Retinal pigment epithelial cell (primary cell): ENCODE results near the gene XYLB.

ENCODE experiments used
- DNase-seq: peaks from one replicate; pipeline ENCODE4 v3.0.0-alpha.2; 2010; ENCODE audit warnings: low read depth
- H3K4me3 ChIP-seq: 2 replicates; pipeline ENCODE4 v1.5.1; 2011; ENCODE audit warnings: mild to moderate bottlenecking, low read length, control low read depth, moderate library complexity
- TF ChIP-seq, protein P1 (sequence below): conservative IDR thresholded peaks from 2 replicates; pipeline ENCODE4 v1.5.1; 2011; ENCODE audit warnings: low read depth, low read length, control low read depth, inconsistent platforms

Gene XYLB

DNA sequence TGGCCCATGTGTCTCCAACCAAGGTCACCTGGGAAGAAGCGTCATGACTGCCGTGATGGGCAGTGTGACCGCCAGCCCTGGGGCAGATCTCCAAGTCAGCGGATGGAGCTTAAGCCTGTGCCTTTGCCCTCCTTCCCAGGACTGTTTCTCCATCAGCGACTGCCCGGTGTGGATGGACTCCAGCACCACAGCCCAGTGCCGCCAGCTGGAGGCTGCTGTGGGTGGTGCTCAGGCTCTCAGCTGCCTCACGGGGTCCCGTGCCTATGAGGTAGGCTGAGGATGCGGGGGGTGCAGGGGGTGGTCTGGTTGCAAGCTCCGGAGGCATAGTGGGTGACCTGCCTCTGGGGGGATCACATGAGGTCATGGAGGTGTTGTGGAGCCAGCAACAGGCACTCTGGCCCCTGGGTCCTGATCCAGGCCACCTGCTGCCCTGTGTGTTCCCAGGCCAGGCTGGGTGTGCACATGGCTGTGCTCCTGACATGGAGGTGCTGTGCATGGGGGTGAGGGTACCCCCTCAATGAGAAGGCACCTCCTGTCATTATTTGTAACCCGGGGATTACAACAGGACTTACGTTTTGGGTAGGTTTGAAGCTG lies 19.0 kb downstream of the XYLB start:
- no peak overlapping the region for H3K4me3 ChIP-seq
- no peak for DNase-seq
- TF ChIP-seq, protein P1, sequence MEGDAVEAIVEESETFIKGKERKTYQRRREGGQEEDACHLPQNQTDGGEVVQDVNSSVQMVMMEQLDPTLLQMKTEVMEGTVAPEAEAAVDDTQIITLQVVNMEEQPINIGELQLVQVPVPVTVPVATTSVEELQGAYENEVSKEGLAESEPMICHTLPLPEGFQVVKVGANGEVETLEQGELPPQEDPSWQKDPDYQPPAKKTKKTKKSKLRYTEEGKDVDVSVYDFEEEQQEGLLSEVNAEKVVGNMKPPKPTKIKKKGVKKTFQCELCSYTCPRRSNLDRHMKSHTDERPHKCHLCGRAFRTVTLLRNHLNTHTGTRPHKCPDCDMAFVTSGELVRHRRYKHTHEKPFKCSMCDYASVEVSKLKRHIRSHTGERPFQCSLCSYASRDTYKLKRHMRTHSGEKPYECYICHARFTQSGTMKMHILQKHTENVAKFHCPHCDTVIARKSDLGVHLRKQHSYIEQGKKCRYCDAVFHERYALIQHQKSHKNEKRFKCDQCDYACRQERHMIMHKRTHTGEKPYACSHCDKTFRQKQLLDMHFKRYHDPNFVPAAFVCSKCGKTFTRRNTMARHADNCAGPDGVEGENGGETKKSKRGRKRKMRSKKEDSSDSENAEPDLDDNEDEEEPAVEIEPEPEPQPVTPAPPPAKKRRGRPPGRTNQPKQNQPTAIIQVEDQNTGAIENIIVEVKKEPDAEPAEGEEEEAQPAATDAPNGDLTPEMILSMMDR = no peak

DNA sequence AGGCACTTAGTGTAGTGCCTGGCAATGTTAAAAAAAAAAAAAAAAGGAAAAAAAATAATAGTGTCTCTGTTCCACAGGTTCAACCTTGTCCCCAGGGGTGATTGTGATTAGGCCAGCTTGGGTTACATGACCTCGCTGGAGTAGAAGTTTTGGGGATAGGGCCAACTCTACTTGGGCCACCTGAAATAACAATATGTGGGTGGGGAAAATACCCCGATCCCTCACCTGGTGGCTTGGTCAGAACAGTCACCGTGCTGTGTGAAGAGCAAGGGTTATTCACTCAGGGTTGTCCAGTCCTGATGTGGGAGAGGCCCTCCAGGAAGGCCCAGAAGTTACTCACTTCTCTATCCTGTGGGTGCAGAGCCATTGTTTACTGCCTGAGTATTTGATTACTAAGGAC lies 19.5 kb downstream of the XYLB start:
- TF ChIP-seq, protein P1 = no peak
- DNase-seq = no peak
- H3K4me3 ChIP-seq = no peak overlapping the region

DNA sequence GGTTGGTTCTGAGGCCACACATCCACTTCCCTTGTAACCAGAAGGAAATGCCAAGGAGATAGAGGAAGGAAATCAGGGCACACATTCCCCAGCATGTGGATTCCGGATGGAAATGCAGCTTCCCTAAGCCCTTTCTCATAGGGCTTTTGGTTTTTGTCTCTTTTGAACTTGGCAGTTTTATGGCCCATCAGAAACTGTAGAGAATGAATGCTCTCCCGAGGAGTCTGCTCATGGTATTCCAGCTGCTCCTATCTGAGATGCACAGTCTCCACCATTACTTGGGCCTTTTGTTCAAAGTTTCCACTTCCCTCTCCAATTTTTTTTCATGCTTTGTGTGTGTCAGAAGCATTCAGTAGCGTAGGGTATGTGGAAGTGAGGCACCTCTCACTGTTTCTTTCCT lies 21.2 kb downstream of the XYLB start:
- no peak for DNase-seq
- H3K4me3 ChIP-seq = no peak overlapping the region
- TF ChIP-seq, protein P1 = no peak

GRCh38 chr3:38368238-38368637 lies 21.7 kb downstream of the XYLB start:
- no peak for DNase-seq
- TF ChIP-seq, protein P1 = no peak
- no peak overlapping the region for H3K4me3 ChIP-seq

DNA sequence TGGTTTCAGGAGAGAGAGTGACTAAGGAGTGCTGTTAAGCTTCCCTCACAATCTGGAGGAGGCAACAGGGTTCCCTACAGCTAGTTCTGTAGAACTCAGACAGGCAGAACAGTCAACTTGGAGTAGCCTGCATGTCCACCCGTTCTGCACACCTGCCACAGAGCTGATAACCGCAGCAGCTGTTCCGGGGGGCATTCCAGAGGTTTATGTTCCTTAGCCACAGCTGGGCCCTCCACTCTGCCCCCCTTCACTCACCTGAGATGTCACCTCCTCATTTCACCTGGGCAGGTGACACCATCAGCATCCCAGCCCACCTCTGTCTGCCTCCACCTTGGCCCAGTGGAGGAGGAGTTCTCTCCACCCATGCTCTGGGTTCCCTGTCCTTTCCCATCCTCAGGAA lies 22.6 kb downstream of the XYLB start:
- no peak for DNase-seq
- TF ChIP-seq, protein P1 = no peak
- H3K4me3 ChIP-seq = no peak overlapping the region

DNA sequence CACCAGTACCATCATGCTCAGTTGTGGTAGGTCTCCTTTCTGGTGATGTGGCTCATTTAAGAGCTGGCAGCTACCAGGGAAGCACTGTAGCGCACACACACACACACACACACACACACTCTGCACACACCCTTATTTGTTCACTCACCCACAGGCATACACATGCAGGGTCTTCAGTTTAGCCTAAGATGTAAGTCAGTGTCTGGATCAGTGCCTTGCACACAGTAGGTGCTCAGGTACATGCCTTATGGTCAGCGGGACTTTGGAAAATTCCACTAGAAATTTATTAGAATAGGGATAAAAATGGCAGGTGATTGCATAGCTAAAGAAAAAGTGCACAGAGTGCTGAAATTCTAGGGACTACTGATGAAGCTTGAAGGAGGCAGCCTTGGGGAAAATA lies 23.6 kb downstream of the XYLB start:
- no peak for DNase-seq
- TF ChIP-seq, protein P1 = no peak
- H3K4me3 ChIP-seq = no peak overlapping the region

- TF ChIP-seq, protein P1 = no peak
- H3K4me3 ChIP-seq = no peak overlapping the region
- DNase-seq = no peak
Measured at GRCh38 chr3:38370861-38371260, 24.3 kb downstream of the XYLB start.
